ENCODE measurements around the gene F8A1. TPM values are rescaled to one million over a fixed set of nuclear protein-coding genes. Genes with fewer than 3 reads are reported as not detected.
A peak's percentile ranks its signal among the peaks of the same experiment; 100 is the strongest.
"Not testable (repeated sequence)": the region's sequence is repeated elsewhere in the genome, so short reads cannot be mapped to it uniquely, and the experiment has no call there.

F8A1 gene
- 28.8 TPM for total RNA-seq (2021; ENCODE audit: unreplicated experiment)
- 21.8 and 26.7 TPM in 2 replicates for polyA plus RNA-seq (2012)
- percentile 58 among the genes with signal in this experiment for Bru-seq, nascent RNA
- BruChase-seq, experiment 1, labeled RNA remaining after a 6-hour chase, result percentile 75 among the genes with signal in this experiment
- BruChase-seq, experiment 2, labeled RNA remaining after a 2-hour chase, result percentile 79 among the genes with signal in this experiment
- long read RNA-seq, transcript F8A1-201 (1 exons, 1,713 nt), result major isoform, 159 of 159 reads
- long read RNA-seq, partial matches to known transcripts, result 0 of 159 reads
- long read RNA-seq, other reads (novel, unspliced or antisense), result 0 of 159 reads

DNA sequence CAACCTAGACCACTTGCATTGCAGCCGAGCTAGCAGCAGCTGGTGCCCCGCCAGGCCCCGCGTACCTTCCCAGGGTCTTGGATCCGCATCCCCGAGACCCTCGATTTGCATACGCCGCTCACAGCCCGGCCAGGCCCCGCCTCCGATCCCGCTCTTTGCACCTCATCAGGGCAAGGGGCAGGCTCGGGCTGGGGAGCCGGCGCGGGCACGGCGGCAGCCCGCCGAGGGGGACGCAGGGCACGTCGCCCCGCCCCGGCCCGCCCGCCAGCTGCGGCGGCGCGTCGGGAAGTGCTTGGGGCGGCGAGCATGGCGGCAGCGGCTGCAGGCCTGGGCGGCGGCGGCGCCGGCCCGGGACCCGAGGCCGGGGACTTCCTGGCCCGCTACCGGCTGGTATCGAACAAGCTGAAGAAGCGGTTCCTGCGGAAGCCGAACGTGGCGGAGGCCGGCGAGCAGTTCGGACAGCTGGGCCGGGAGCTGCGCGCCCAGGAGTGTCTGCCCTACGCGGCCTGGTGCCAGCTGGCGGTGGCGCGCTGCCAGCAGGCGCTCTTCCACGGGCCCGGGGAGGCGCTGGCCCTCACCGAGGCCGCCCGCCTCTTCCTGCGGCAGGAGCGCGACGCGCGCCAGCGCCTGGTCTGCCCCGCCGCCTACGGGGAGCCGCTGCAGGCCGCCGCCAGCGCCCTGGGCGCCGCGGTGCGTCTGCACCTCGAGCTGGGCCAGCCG, at the start of gene F8A1:
Gene F8A1, plus strand, starts transcription at position 287 of the 720 bp plus-strand sequence. Its CDS starts 20 bp downstream, at position 307.
- H3K4me2 ChIP-seq (ENCODE audit: low read length), result peak within 1 kb of the TSS; percentile 35; the same call in 1 of the 2 replicates
- H3K9me2 ChIP-seq (ENCODE audit: insufficient read depth); H3K9ac ChIP-seq (ENCODE audit: low read length); H3K79me2 ChIP-seq (ENCODE audit: insufficient read depth, low read length); H2AFZ ChIP-seq (ENCODE audit: low read depth, low read length, poor library complexity, severe bottlenecking); H3K36me3 ChIP-seq (ENCODE audit: control insufficient read depth in 1 of 2, insufficient read depth in 2 of 2, low read length in 2 of 2); RAD21 ChIA-PET (ENCODE audit: low non-redundant PET in 1 of 2, low total read pairs in 2 of 2, uncharacterized antibody in 2 of 2, unreplicated experiment in 2 of 2); H3K4me1 ChIP-seq (ENCODE audit: control insufficient read depth in 1 of 2, insufficient read depth in 2 of 2, low read length in 2 of 2); H3K27ac ChIP-seq (ENCODE audit: low read depth, low read length); CTCF ChIA-PET; H3K9me3 ChIP-seq (ENCODE audit: control insufficient read depth in 1 of 2, insufficient read depth in 1 of 2, low read depth in 1 of 2, low read length in 2 of 2); POLR2A ChIA-PET; H3K4me3 ChIP-seq (replicated peaks in 1 of 2; ENCODE audit: low read depth in 1 of 2, low read length in 2 of 2); H3K27me3 ChIP-seq (ENCODE audit: insufficient read depth, low read length); DNase-seq (ENCODE audit: low read depth, low spot score); H4K20me1 ChIP-seq (ENCODE audit: insufficient read depth); intact Hi-C loops (cut with micrococcal nuclease); BruUV-seq (replicated peaks): not testable (repeated sequence)
- peak; percentile 89 for ATAC-seq

DNA sequence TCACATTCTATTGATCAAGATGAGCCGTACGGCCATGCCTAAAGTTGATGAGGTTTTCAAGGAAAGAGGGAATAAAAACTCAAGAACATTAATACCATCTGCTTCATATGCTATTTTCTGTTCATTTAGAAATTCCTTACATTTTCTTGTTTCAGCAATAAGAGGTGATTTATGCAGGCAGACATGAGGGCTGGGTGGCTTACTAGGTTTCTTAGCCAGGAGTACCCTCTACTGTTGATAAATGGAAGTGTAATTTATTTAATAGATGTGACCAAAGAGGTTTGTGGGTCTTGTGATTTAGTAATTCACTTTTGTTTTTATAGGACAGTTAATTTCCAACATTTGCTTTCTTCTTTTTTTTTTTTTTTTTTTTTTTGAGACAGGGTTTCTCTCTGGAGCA, 45.3 kb upstream of the F8A1 start:
- no TSS peak for BruUV-seq (replicated peaks)
- intact Hi-C loops (cut with micrococcal nuclease), result loop anchor here (10.0 kb wide), 1 partner anchor 126 kb away; no protein-coding TSS in a partner anchor

More for the DNA sequence above, 45.3 kb upstream of the F8A1 start:
- Histone ChIP-seq H3K9ac (ENCODE audit: low read length) (no peak overlapping the region), H3K79me2 (ENCODE audit: insufficient read depth, low read length) (no peaks in the 10 kb centered on the region), H3K36me3 (ENCODE audit: control insufficient read depth in 1 of 2, insufficient read depth in 2 of 2, low read length in 2 of 2) (no peaks in the 10 kb centered on the region), H3K4me2 (ENCODE audit: low read length) (no peak overlapping the region), H3K9me2 (ENCODE audit: insufficient read depth) (no peaks in the 10 kb centered on the region), H4K20me1 (ENCODE audit: insufficient read depth) (no peaks in the 10 kb centered on the region), H3K4me1 (ENCODE audit: control insufficient read depth in 1 of 2, insufficient read depth in 2 of 2, low read length in 2 of 2) (no peaks in the 10 kb centered on the region), H3K4me3 (replicated peaks in 1 of 2; ENCODE audit: low read depth in 1 of 2, low read length in 2 of 2) (no peak overlapping the region), H3K9me3 (ENCODE audit: control insufficient read depth in 1 of 2, insufficient read depth in 1 of 2, low read depth in 1 of 2, low read length in 2 of 2) (no peaks in the 10 kb centered on the region), H3K27me3 (ENCODE audit: insufficient read depth, low read length) (no peaks in the 10 kb centered on the region), H2AFZ (ENCODE audit: low read depth, low read length, poor library complexity, severe bottlenecking) (no peak overlapping the region), H3K27ac (ENCODE audit: low read depth, low read length) (no peak overlapping the region)
- ChIA-PET CTCF (interaction anchor here (1.0 to 1.4 kb wide), 2 partner anchors 92 kb away, joined by 3 read pairs; no protein-coding TSS in a partner anchor), RAD21 (ENCODE audit: low non-redundant PET in 1 of 2, low total read pairs in 2 of 2, uncharacterized antibody in 2 of 2, unreplicated experiment in 2 of 2) (no interaction called here), POLR2A (no interaction called here)
- ATAC-seq, result peak; percentile 70
- DNase-seq (ENCODE audit: low read depth, low spot score), result peak; percentile 22
- no peak for TF ChIP-seq TCF7L2 (IDR thresholded peaks at IDR 0.05; ENCODE audit: borderline replicate concordance, extremely low read depth, insufficient read depth, insufficient read length)
- TF ChIP-seq RAD21 (IDR thresholded peaks at IDR 0.05; ENCODE audit: low read depth), result peak; percentile 82
- peak; percentile 27 to 64 (median 50); a peak in 5 of 6 replicates for TF ChIP-seq CTCF (IDR thresholded peaks at IDR 0.05 in 2 of 3, conservative IDR thresholded peaks at IDR 0.05 in 1 of 3; ENCODE audit: borderline replicate concordance in 1 of 3, insufficient read depth in 1 of 3, low read depth in 2 of 3, low read length in 2 of 3)
